Measurements from ENCODE around the gene NLRP1.

DNA sequence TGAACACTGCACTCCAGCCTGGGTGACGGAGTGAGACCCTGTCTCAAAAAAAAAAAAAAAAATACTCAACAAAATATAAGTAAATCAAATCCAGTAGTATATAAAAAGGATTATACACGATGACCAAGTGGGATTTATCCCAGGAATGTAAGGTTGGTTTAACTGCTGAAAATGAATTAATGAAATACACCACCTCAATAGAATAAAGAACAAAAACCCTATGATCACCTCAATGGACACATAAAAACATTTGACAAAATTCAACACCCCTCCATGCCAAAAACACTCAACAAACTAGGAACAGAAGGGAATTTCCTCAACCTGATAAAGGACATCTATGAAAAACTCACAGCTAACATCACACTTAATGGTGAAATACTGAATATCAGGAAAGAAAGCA, 91.3 kb downstream of the NLRP1 start:
- no peak for TF ChIP-seq FOXA1 (IDR thresholded peaks at IDR 0.05)
- TF ChIP-seq FOXA1 (CRISPR knock-in tag; IDR thresholded peaks at IDR 0.05) = no peak
- TF ChIP-seq HNRNPLL (IDR thresholded peaks at IDR 0.05; ENCODE audit: low read depth, low read length, poor library complexity, severe bottlenecking) = no peak
- no peak for TF ChIP-seq STAG1 (CRISPR knock-in tag; IDR thresholded peaks at IDR 0.05)
- no peak for TF ChIP-seq ZNF790 (CRISPR knock-in tag; IDR thresholded peaks at IDR 0.05; ENCODE audit: borderline replicate concordance)
- TF ChIP-seq, protein P1, sequence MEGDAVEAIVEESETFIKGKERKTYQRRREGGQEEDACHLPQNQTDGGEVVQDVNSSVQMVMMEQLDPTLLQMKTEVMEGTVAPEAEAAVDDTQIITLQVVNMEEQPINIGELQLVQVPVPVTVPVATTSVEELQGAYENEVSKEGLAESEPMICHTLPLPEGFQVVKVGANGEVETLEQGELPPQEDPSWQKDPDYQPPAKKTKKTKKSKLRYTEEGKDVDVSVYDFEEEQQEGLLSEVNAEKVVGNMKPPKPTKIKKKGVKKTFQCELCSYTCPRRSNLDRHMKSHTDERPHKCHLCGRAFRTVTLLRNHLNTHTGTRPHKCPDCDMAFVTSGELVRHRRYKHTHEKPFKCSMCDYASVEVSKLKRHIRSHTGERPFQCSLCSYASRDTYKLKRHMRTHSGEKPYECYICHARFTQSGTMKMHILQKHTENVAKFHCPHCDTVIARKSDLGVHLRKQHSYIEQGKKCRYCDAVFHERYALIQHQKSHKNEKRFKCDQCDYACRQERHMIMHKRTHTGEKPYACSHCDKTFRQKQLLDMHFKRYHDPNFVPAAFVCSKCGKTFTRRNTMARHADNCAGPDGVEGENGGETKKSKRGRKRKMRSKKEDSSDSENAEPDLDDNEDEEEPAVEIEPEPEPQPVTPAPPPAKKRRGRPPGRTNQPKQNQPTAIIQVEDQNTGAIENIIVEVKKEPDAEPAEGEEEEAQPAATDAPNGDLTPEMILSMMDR (CRISPR knock-in tag; IDR thresholded peaks at IDR 0.05) = no peak
- TF ChIP-seq KDM3A (CRISPR knock-in tag; IDR thresholded peaks at IDR 0.05; ENCODE audit: low read depth) = no peak

Measured in HepG2 (cell line).